ENCODE results near the gene FBXW7. TPM values are rescaled to one million over a fixed set of nuclear protein-coding genes. Genes with fewer than 3 reads are reported as not detected.
A peak's percentile ranks its signal among the peaks of the same experiment; 100 is the strongest.

FBXW7 gene
- total RNA-seq, 2 donors from 2014 or later: 34.5 to 40.5 TPM

DNA sequence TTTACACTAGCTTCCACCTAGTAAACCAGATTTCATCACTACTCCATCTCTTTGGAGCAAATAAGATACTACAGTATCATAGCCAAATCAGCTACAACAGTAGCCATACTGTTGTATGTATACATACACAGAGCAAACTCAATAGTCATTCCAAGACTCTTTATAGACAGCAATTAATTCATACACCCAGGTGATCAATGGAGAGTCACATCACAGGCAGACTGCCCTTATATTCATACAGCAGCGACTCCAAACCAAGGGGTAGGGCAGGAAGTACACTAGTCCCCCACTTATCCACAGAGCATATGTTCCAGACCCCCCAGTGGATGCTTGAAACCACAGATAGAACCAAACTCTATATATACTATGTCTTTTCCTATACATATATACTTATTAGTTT lies 76.6 kb downstream of the FBXW7 start:
- Histone ChIP-seq H3K27ac (no peak overlapping the region), H3K4me1 (peaks cover 5% of the 10 kb centered on the region), H3K4me3 (no peak overlapping the region), H3K27me3 (no peaks in the 10 kb centered on the region), H3K9me3 (no peaks in the 10 kb centered on the region), H3K36me3 (replicated peaks in 1 of 2; ENCODE audit: insufficient read depth in 1 of 2, low read depth in 2 of 2) (no peaks in the 10 kb centered on the region)
- TF ChIP-seq, protein P1, sequence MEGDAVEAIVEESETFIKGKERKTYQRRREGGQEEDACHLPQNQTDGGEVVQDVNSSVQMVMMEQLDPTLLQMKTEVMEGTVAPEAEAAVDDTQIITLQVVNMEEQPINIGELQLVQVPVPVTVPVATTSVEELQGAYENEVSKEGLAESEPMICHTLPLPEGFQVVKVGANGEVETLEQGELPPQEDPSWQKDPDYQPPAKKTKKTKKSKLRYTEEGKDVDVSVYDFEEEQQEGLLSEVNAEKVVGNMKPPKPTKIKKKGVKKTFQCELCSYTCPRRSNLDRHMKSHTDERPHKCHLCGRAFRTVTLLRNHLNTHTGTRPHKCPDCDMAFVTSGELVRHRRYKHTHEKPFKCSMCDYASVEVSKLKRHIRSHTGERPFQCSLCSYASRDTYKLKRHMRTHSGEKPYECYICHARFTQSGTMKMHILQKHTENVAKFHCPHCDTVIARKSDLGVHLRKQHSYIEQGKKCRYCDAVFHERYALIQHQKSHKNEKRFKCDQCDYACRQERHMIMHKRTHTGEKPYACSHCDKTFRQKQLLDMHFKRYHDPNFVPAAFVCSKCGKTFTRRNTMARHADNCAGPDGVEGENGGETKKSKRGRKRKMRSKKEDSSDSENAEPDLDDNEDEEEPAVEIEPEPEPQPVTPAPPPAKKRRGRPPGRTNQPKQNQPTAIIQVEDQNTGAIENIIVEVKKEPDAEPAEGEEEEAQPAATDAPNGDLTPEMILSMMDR (IDR thresholded peaks at IDR 0.05): no peak
- intact Hi-C loops (cut with DNase I): no loop called here
- no peak for DNase-seq
- ATAC-seq: no peak
- 85 to 94% methylated on average over 1 of the region's 1 CpG for WGBS, 2 donors

DNA sequence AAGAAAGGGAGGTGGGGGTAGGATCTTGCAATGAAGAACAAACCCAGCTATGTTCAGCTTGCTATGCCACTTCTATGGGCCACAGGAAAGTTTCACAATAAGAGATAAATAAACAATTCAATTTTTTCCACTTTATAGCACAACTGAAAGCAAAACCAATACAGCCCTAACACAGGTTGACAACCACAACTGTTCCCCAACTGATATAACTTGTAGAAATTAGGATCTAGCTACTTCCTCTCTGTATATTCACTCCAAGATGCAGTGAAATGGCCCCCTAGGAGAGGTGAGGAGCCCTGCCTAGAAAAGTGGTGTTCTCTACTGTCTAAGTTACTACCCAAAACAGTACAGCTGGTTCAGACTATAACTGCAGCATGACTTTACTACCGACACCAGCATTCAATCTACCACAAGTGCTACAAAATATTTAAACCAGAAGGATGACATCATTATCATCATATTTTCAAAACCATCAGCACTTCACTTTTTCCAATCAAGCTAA lies 77.0 kb downstream of the FBXW7 start:
- no peak for TF ChIP-seq POLR2A (IDR thresholded peaks at IDR 0.05)
- TF ChIP-seq, protein P1 (IDR thresholded peaks at IDR 0.05): no peak
- Histone ChIP-seq H3K4me1 (peaks cover under 1% of the 10 kb centered on the region), H3K27ac (peak overlapping the region in 1 of 4 donors; percentile 4), H3K4me3 (no peak overlapping the region), H3K27me3 (no peaks in the 10 kb centered on the region), H3K9me3 (no peaks in the 10 kb centered on the region), H3K36me3 (replicated peaks in 1 of 2; ENCODE audit: insufficient read depth in 1 of 2, low read depth in 2 of 2) (no peaks in the 10 kb centered on the region)
- 71 to 94% methylated on average over 1 of the region's 1 CpG for WGBS, 2 donors
- no peak for DNase-seq
- no peak for ATAC-seq
- intact Hi-C loops (cut with DNase I): no loop called here

DNA sequence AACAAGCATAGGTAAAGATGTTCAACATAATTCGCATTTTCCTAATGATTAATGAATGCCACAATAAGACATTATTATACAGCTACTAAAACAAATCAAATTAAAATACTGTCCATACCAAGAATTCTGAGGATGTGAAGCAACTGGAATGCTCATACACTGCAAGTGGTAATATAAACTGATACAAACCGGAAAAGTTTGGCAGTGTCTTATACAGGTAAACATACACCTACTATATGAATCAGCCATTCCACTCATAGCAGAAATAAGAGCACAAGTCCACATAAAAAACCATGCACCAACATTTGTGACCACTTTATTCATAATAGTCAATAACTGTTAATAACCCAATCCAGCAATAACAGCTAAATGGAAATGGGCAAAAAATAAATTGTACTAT lies 79.3 kb downstream of the FBXW7 start:
- H3K9me3 ChIP-seq: no peaks in the 10 kb centered on the region
- ATAC-seq (no peak), DNase-seq (no peak)
- no peak overlapping the region for H3K4me3 ChIP-seq
- H3K36me3 ChIP-seq (replicated peaks in 1 of 2; ENCODE audit: insufficient read depth in 1 of 2, low read depth in 2 of 2): no peaks in the 10 kb centered on the region
- H3K27me3 ChIP-seq: no peaks in the 10 kb centered on the region
- TF ChIP-seq, protein P1 (IDR thresholded peaks at IDR 0.05): no peak
- no peak for TF ChIP-seq POLR2A (IDR thresholded peaks at IDR 0.05)
- H3K27ac ChIP-seq: no peak overlapping the region
- intact Hi-C loops (cut with DNase I): no loop called here
- 70 to 87% methylated on average over 2 of the region's 2 CpGs for WGBS, 2 donors
- H3K4me1 ChIP-seq: no peaks in the 10 kb centered on the region

DNA sequence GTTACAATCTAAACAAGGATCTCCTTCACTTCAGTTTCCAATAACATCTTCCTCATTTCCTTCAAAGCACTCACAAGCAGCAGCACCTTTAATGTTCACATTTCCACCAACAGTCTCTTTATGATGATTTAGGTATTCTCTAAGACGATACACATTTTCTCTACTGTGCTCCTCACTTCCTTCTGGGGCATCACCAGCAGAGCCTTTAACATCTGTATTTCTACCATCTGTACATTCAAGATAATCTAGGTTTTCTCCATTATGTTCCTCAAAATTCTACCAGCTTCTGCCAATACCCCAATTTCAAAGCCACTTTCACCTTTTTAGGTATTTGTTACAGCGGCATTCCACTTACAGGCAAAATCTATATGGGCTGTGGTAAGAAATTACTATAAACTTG lies 80.6 kb downstream of the FBXW7 start:
- no peak for TF ChIP-seq POLR2A (IDR thresholded peaks at IDR 0.05)
- TF ChIP-seq, protein P1 (IDR thresholded peaks at IDR 0.05): no peak
- WGBS, 2 donors: 84 to 92% methylated on average over 2 of the region's 2 CpGs
- no peak for DNase-seq
- Histone ChIP-seq H3K27ac (no peak overlapping the region), H3K4me1 (no peaks in the 10 kb centered on the region), H3K9me3 (no peaks in the 10 kb centered on the region), H3K4me3 (no peak overlapping the region), H3K27me3 (no peaks in the 10 kb centered on the region), H3K36me3 (replicated peaks in 1 of 2; ENCODE audit: insufficient read depth in 1 of 2, low read depth in 2 of 2) (no peaks in the 10 kb centered on the region)
- intact Hi-C loops (cut with DNase I): no loop called here
- no peak for ATAC-seq

DNA sequence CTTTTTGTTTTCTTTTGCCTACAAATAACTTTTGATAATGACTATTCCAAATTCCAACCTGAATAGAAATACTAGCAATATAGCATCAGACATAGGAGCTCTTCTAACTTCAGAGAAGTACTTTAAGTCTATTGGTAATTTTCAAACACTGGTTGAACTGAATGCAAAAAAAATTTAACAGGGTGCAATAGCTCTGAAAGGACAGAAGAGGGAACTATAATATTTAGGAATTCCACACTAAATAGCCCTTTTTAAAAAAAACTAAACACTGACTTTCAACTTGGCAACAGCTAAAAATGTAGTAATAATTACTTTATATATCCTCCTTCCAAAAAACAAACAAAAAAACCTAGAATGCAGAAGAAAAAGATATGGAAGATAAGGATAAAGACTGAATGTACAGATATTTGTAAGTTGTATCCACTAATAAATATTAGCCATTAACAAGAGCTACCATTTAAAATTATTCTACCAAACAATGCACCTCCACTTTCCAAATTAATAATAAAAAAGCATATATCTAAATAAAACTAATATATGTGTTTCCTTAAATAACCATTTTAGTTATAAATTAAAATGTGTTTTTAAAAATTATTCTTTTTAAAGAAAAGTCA lies 81.4 kb downstream of the FBXW7 start:
- DNase-seq (no peak), ATAC-seq (no peak)
- Histone ChIP-seq H3K36me3 (replicated peaks in 1 of 2; ENCODE audit: insufficient read depth in 1 of 2, low read depth in 2 of 2) (no peaks in the 10 kb centered on the region), H3K9me3 (no peaks in the 10 kb centered on the region), H3K4me3 (no peak overlapping the region), H3K27me3 (no peaks in the 10 kb centered on the region), H3K4me1 (no peaks in the 10 kb centered on the region), H3K27ac (no peak overlapping the region)
- intact Hi-C loops (cut with DNase I): no loop called here
- TF ChIP-seq, protein P1 (IDR thresholded peaks at IDR 0.05): peak in 6 of 7 experiments; percentile 34 to 68 (median 58)
- TF ChIP-seq POLR2A (IDR thresholded peaks at IDR 0.05): no peak

Measured in body of pancreas (tissue), 4 donors.